GM13977 (cell line): ENCODE results near the gene STK11.

Experiments
- DNase-seq: peaks from one replicate; pipeline ENCODE4 v3.0.0; 2012; ENCODE audit warnings: low spot score
- CTCF ChIP-seq: IDR thresholded peaks from 2 replicates; pipeline ENCODE4 v1.5.1; 2012; ENCODE audit warnings: mild to moderate bottlenecking, control low read depth; ENCODE audit not compliant: insufficient read depth; ENCODE audit errors: extremely low read depth, missing control alignments
- in situ Hi-C: fragments of 300-500 bp; cut with MboI; formaldehyde crosslinking; loops from one replicate; pipeline ENCODE4 v1.12.0; 2022; ENCODE audit warnings: low sequenced_read_pairs, low pct_unique_long_range_greater_than_20kb, mixed read lengths, inconsistent platforms; ENCODE audit not compliant: unreplicated experiment

STK11 gene

GRCh38 chr19:1249990-1250436 is 44.4 kb downstream of the STK11 start:
- DNase-seq = no peak
- in situ Hi-C loops = no loop called here
- TF ChIP-seq CTCF = no peak

- in situ Hi-C loops = no loop called here
- peak; percentile 2 for TF ChIP-seq CTCF
- DNase-seq = peak; percentile 75
Measured at GRCh38 chr19:1250437-1251260, 45.1 kb downstream of the STK11 start.

- in situ Hi-C loops = no loop called here
- TF ChIP-seq CTCF = no peak
- no peak for DNase-seq
Measured at GRCh38 chr19:1251330-1252220, 46.0 kb downstream of the STK11 start.

- in situ Hi-C loops = no loop called here
- peak; percentile 70 for DNase-seq
- TF ChIP-seq CTCF = no peak
Measured at GRCh38 chr19:1252221-1252820, 46.7 kb downstream of the STK11 start.

- TF ChIP-seq CTCF = no peak
- in situ Hi-C loops = no loop called here
- DNase-seq = peak; percentile 75
Measured at GRCh38 chr19:1252821-1253513, 47.4 kb downstream of the STK11 start.
